ENCODE results near the gene CYTH1. TPM values are rescaled to one million over a fixed set of nuclear protein-coding genes. Genes with fewer than 3 reads are reported as not detected.

CYTH1 gene
- polyA plus RNA-seq, 2 donors: 36.0 to 52.8 TPM

DNA sequence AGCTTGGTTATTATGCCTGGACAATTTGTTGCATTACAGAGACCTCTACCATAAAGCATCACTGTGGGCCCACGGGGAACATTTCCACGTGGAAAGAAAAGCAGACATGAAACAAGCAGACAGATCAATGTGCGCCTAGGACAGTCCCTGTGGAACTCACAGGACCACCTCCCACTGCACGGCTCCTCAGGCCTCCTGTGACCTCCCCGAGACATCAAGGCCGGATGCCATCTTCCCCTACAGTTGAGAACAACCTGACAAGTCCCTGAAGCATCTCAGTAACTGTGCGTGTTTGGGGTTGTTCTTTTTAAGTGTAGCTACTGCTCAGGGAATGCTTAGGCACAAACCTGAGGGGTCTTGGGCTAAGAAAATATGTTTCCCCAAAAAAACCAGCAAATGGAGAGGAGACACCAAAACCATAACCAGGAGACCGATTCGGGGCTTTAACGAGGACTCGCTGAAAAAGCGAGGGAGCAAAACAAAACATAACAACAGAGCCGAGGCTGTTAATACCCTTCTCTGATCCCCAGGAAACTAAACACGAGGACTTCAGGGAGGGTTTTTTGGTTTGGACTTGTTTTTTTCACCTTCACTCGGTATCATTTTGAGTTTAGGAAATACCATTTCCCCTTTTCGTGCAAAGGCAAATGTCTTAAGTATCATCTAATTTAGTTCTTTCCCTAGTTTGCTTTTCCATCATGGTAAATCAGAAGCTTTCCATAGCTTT is 87.1 kb downstream of the CYTH1 start:
- Histone ChIP-seq H3K4me3 (ENCODE audit: low read depth in 1 of 2, low read length in 2 of 2) (no peak overlapping the region), H3K36me3 (ENCODE audit: control insufficient read depth in 2 of 2, insufficient read depth in 2 of 2, low read length in 1 of 2) (peaks cover 29 to 45% of the 10 kb centered on the region in 2 donors), H3K27me3 (ENCODE audit: control insufficient read depth in 1 of 2, insufficient read depth in 2 of 2, low read length in 2 of 2) (no peaks in the 10 kb centered on the region), H3K9me3 (ENCODE audit: control insufficient read depth in 2 of 2, insufficient read depth in 1 of 2, low read depth in 1 of 2, low read length in 1 of 2) (no peaks in the 10 kb centered on the region), H3K4me1 (ENCODE audit: control insufficient read depth in 2 of 2, insufficient read depth in 2 of 2, low read length in 1 of 2) (no peaks in the 10 kb centered on the region), H3K27ac (ENCODE audit: low read depth in 2 of 2, low read length in 1 of 2) (no peak overlapping the region)
- WGBS, 2 donors: 88 to 91% methylated on average over 16 of the region's 16 CpGs

DNA sequence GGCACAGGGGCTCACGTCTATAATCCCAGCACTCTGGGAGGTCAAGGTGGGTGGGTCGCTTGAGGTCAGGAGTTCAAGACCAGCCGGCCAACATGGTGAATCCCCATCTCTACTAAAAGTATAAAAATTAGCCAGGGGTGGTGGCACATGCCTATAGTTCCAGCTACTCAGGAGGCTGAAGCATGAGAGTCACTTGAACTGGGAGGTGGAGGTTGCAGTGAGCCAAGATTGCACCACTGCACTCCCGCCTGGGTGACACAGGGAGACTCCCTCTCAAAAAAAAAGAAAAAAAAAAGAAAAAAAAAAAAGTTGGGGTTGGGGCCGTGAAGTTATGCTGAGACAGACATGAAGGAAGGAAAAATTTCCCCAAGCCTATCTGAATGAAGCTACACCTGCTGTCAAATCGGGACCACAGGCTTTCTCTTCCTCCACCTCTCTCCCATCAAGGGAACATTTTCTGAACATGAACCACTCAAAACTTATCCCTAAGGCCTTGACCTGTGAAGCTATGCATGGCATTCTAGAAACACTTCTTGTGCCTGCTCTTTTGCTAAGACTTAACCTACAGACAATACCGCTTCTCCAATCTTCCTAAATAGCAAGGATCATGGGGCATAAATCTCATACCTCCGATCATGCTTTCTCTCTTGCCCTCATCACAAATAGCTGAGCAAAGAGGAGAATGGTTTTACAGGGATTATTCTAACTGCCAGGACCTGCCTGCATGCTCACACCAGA is 88.6 kb downstream of the CYTH1 start:
- WGBS, 2 donors: 89 to 93% methylated on average over 8 of the region's 8 CpGs
- no peak overlapping the region for H3K4me3 ChIP-seq (ENCODE audit: low read depth in 1 of 2, low read length in 2 of 2)
- no peaks in the 10 kb centered on the region for H3K4me1 ChIP-seq (ENCODE audit: control insufficient read depth in 2 of 2, insufficient read depth in 2 of 2, low read length in 1 of 2)
- no peaks in the 10 kb centered on the region for H3K27me3 ChIP-seq (ENCODE audit: control insufficient read depth in 1 of 2, insufficient read depth in 2 of 2, low read length in 2 of 2)
- no peak overlapping the region for H3K27ac ChIP-seq (ENCODE audit: low read depth in 2 of 2, low read length in 1 of 2)
- H3K36me3 ChIP-seq (ENCODE audit: control insufficient read depth in 2 of 2, insufficient read depth in 2 of 2, low read length in 1 of 2): peaks cover 19 to 45% of the 10 kb centered on the region in 2 donors
- H3K9me3 ChIP-seq (ENCODE audit: control insufficient read depth in 2 of 2, insufficient read depth in 1 of 2, low read depth in 1 of 2, low read length in 1 of 2): no peaks in the 10 kb centered on the region

GRCh38 chr17:78692460-78693010 is 89.5 kb downstream of the CYTH1 start:
- 94% methylated on average over 15 of the region's 15 CpGs for WGBS, 2 donors
- peaks cover 14 to 46% of the 10 kb centered on the region in 2 donors for H3K36me3 ChIP-seq (ENCODE audit: control insufficient read depth in 2 of 2, insufficient read depth in 2 of 2, low read length in 1 of 2)
- H3K9me3 ChIP-seq (ENCODE audit: control insufficient read depth in 2 of 2, insufficient read depth in 1 of 2, low read depth in 1 of 2, low read length in 1 of 2): no peaks in the 10 kb centered on the region
- H3K4me3 ChIP-seq (ENCODE audit: low read depth in 1 of 2, low read length in 2 of 2): no peak overlapping the region
- H3K4me1 ChIP-seq (ENCODE audit: control insufficient read depth in 2 of 2, insufficient read depth in 2 of 2, low read length in 1 of 2): no peaks in the 10 kb centered on the region
- no peak overlapping the region for H3K27ac ChIP-seq (ENCODE audit: low read depth in 2 of 2, low read length in 1 of 2)
- no peaks in the 10 kb centered on the region for H3K27me3 ChIP-seq (ENCODE audit: control insufficient read depth in 1 of 2, insufficient read depth in 2 of 2, low read length in 2 of 2)

GRCh38 chr17:78689029-78689428 is 93.0 kb downstream of the CYTH1 start:
- Histone ChIP-seq H3K27me3 (ENCODE audit: control insufficient read depth in 1 of 2, insufficient read depth in 2 of 2, low read length in 2 of 2) (no peaks in the 10 kb centered on the region), H3K4me3 (ENCODE audit: low read depth in 1 of 2, low read length in 2 of 2) (no peak overlapping the region), H3K36me3 (ENCODE audit: control insufficient read depth in 2 of 2, insufficient read depth in 2 of 2, low read length in 1 of 2) (peaks cover 4 to 39% of the 10 kb centered on the region in 2 donors), H3K4me1 (ENCODE audit: control insufficient read depth in 2 of 2, insufficient read depth in 2 of 2, low read length in 1 of 2) (no peaks in the 10 kb centered on the region), H3K27ac (ENCODE audit: low read depth in 2 of 2, low read length in 1 of 2) (no peak overlapping the region), H3K9me3 (ENCODE audit: control insufficient read depth in 2 of 2, insufficient read depth in 1 of 2, low read depth in 1 of 2, low read length in 1 of 2) (no peaks in the 10 kb centered on the region)
- 85 to 93% methylated on average over 2 of the region's 2 CpGs for WGBS, 2 donors

DNA sequence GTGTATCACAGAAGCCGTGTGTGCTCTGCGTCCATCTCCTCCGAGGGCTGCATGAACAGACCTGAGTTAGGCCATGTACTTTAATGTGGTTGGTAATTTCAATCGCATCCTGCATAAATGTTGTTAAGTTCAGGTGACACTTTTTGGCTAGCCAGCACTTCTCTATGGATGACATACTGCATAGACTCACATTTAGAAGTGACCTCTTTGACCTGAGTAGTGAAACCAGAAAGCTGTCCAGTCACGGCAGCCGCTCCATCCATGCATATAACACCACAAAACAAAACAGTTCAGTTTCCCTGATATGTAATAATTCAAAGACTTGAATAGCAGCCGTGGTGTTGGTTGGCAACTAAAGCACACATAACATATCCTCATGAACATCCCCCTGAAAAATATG is 94.1 kb downstream of the CYTH1 start:
- Histone ChIP-seq H3K9me3 (ENCODE audit: control insufficient read depth in 2 of 2, insufficient read depth in 1 of 2, low read depth in 1 of 2, low read length in 1 of 2) (no peaks in the 10 kb centered on the region), H3K27ac (ENCODE audit: low read depth in 2 of 2, low read length in 1 of 2) (no peak overlapping the region), H3K36me3 (ENCODE audit: control insufficient read depth in 2 of 2, insufficient read depth in 2 of 2, low read length in 1 of 2) (peaks cover 3 to 36% of the 10 kb centered on the region in 2 donors), H3K27me3 (ENCODE audit: control insufficient read depth in 1 of 2, insufficient read depth in 2 of 2, low read length in 2 of 2) (no peaks in the 10 kb centered on the region), H3K4me3 (ENCODE audit: low read depth in 1 of 2, low read length in 2 of 2) (no peak overlapping the region), H3K4me1 (ENCODE audit: control insufficient read depth in 2 of 2, insufficient read depth in 2 of 2, low read length in 1 of 2) (no peaks in the 10 kb centered on the region)
- 94 to 96% methylated on average over 7 of the region's 7 CpGs for WGBS, 2 donors

DNA sequence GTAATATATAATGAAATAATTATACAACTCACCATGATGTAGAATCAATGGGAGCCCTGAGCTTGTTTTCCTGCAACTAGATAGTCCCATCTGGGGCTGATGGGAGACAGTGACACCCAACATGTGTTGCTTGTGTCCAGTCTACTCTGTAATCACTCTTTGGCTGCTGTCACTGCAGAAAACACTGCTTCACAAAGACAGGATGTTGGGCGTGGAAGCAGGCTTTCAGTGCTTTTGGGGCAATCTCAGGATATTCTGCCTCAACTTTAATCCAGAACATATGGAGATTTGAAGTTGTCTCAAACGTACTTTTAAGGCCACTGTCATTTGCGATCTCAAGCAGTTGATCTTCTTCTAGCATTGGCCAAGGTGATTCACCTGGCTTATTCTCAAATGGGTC is 94.9 kb downstream of the CYTH1 start:
- H3K36me3 ChIP-seq (ENCODE audit: control insufficient read depth in 2 of 2, insufficient read depth in 2 of 2, low read length in 1 of 2): peaks cover 2 to 29% of the 10 kb centered on the region in 2 donors
- H3K27me3 ChIP-seq (ENCODE audit: control insufficient read depth in 1 of 2, insufficient read depth in 2 of 2, low read length in 2 of 2): no peaks in the 10 kb centered on the region
- H3K27ac ChIP-seq (ENCODE audit: low read depth in 2 of 2, low read length in 1 of 2): no peak overlapping the region
- H3K4me3 ChIP-seq (ENCODE audit: low read depth in 1 of 2, low read length in 2 of 2): no peak overlapping the region
- H3K4me1 ChIP-seq (ENCODE audit: control insufficient read depth in 2 of 2, insufficient read depth in 2 of 2, low read length in 1 of 2): no peaks in the 10 kb centered on the region
- 87 to 90% methylated on average over 3 of the region's 3 CpGs for WGBS, 2 donors
- no peaks in the 10 kb centered on the region for H3K9me3 ChIP-seq (ENCODE audit: control insufficient read depth in 2 of 2, insufficient read depth in 1 of 2, low read depth in 1 of 2, low read length in 1 of 2)

GRCh38 chr17:78684026-78684425 is 98.0 kb downstream of the CYTH1 start:
- H3K27ac ChIP-seq (ENCODE audit: low read depth in 2 of 2, low read length in 1 of 2): no peak overlapping the region
- H3K36me3 ChIP-seq (ENCODE audit: control insufficient read depth in 2 of 2, insufficient read depth in 2 of 2, low read length in 1 of 2): peaks cover 3 to 32% of the 10 kb centered on the region in 2 donors
- H3K4me1 ChIP-seq (ENCODE audit: control insufficient read depth in 2 of 2, insufficient read depth in 2 of 2, low read length in 1 of 2): peaks cover 6% of the 10 kb centered on the region in 2 donors
- no peaks in the 10 kb centered on the region for H3K27me3 ChIP-seq (ENCODE audit: control insufficient read depth in 1 of 2, insufficient read depth in 2 of 2, low read length in 2 of 2)
- WGBS, 2 donors: 87 to 89% methylated on average over 6 of the region's 6 CpGs
- no peaks in the 10 kb centered on the region for H3K9me3 ChIP-seq (ENCODE audit: control insufficient read depth in 2 of 2, insufficient read depth in 1 of 2, low read depth in 1 of 2, low read length in 1 of 2)
- no peak overlapping the region for H3K4me3 ChIP-seq (ENCODE audit: low read depth in 1 of 2, low read length in 2 of 2)

DNA sequence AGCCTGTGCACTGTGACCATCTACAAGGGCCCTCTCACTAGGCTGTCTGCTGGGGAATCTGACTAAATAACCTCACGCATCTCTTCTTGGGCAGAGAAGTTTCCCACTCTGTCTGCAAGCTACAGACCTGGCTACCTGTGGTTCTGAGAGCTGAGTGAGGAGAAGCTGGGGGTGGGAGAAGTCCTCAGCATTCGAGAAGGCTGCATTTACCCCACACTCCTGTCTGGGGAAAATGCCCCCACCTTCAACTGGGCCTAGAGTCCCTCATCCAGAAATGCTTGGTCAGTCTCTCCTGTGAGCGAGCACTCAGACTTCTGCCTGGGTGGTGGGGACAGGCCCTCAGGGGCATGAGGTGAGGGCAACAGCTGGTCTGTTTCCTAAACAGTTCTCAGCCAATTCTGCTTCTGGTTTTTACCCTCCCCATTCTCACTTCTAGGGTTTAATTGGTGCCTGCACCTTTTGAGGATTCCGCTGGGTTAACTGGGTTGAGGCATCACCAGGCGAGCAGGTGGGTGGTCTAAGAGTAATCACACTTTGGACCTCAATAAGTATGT is 98.6 kb downstream of the CYTH1 start:
- peaks cover 4 to 33% of the 10 kb centered on the region in 2 donors for H3K36me3 ChIP-seq (ENCODE audit: control insufficient read depth in 2 of 2, insufficient read depth in 2 of 2, low read length in 1 of 2)
- WGBS, 2 donors: 95 to 97% methylated on average over 5 of the region's 5 CpGs

DNA sequence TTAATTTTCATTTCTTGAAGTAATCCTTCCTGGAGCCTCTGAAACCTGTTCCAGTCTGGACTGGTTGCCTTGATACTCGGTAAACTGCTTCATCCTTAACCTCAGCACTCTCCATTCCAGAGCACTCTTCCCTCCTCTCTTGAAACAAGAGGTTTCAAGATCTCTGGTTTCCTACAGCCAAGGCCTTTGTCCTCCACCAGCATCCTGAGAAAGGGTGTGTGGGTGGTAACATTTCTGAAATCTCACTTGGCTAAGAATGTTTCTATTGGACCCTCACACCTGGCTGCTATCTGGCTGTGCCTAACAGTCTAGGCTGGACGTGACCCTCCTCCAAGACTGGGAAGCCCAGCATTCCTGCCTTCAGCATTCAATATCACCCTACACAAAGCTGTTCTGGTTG is 99.7 kb downstream of the CYTH1 start:
- H3K4me3 ChIP-seq (ENCODE audit: low read depth in 1 of 2, low read length in 2 of 2): no peak overlapping the region
- no peaks in the 10 kb centered on the region for H3K27me3 ChIP-seq (ENCODE audit: control insufficient read depth in 1 of 2, insufficient read depth in 2 of 2, low read length in 2 of 2)
- no peak overlapping the region for H3K27ac ChIP-seq (ENCODE audit: low read depth in 2 of 2, low read length in 1 of 2)
- H3K9me3 ChIP-seq (ENCODE audit: control insufficient read depth in 2 of 2, insufficient read depth in 1 of 2, low read depth in 1 of 2, low read length in 1 of 2): no peaks in the 10 kb centered on the region
- peaks cover 13 to 33% of the 10 kb centered on the region in 2 donors for H3K36me3 ChIP-seq (ENCODE audit: control insufficient read depth in 2 of 2, insufficient read depth in 2 of 2, low read length in 1 of 2)
- peaks cover 6% of the 10 kb centered on the region in 2 donors for H3K4me1 ChIP-seq (ENCODE audit: control insufficient read depth in 2 of 2, insufficient read depth in 2 of 2, low read length in 1 of 2)
- 76 to 77% methylated on average over 2 of the region's 2 CpGs for WGBS, 2 donors

More for the DNA sequence above, 98.6 kb downstream of the CYTH1 start:
- H3K9me3 ChIP-seq (ENCODE audit: control insufficient read depth in 2 of 2, insufficient read depth in 1 of 2, low read depth in 1 of 2, low read length in 1 of 2): no peaks in the 10 kb centered on the region
- H3K4me1 ChIP-seq (ENCODE audit: control insufficient read depth in 2 of 2, insufficient read depth in 2 of 2, low read length in 1 of 2): peaks cover 6% of the 10 kb centered on the region in 2 donors
- no peak overlapping the region for H3K4me3 ChIP-seq (ENCODE audit: low read depth in 1 of 2, low read length in 2 of 2)
- H3K27me3 ChIP-seq (ENCODE audit: control insufficient read depth in 1 of 2, insufficient read depth in 2 of 2, low read length in 2 of 2): no peaks in the 10 kb centered on the region
- H3K27ac ChIP-seq (ENCODE audit: low read depth in 2 of 2, low read length in 1 of 2): no peak overlapping the region
